GM12873 (cell line): ENCODE data around the gene DICER1.

Source experiments
- CTCF ChIP-seq: IDR thresholded peaks from 2 replicates; pipeline ENCODE4 v1.5.1; 2012; ENCODE audit warnings: low read depth, mild to moderate bottlenecking, moderate library complexity, low read length, control low read depth; ENCODE audit not compliant: insufficient read depth; ENCODE audit errors: missing control alignments

The DICER1 gene

DNA sequence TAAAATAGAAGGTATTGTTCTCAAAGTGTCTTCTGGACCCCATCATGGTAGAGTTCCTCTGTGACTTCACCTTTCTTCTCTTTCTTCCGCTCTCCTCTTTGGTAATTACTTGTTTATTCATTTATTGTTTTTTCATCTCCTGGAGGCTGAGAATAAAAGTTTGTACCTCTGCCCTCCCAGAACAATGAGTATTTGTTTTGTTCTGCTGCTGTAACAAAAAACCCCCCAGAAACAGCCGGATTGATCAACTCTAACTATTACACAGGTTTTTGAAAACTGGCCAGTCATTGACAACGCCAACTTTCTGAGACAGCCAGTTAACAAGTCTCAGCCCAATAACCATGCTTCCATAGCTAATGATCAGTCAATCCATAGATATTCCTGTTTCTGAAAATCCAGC, 8.2 kb upstream of the DICER1 start:
- no peak for TF ChIP-seq CTCF

DNA sequence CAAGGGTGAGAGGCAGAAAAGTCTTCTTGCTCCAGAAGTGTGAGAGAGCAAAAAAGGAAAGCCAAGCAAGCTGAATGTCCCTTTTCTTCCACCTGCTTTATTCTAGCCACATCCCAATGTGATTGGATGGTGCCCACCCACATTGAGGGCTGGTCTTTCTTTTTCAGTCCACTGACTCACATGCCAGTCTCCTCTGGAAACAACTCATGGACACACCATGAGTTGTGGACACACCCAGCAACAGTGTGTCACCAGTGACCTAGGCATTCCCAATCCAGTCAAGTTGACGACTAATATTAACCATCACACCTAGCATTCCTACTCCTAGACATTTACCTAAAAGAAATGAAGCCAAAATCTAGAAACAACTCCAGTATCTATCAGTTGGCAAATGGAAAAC, 7.2 kb upstream of the DICER1 start:
- TF ChIP-seq CTCF: no peak

- no peak for TF ChIP-seq CTCF
Measured at GRCh38 chr14:95163666-95164065, 6.3 kb upstream of the DICER1 start.

DNA sequence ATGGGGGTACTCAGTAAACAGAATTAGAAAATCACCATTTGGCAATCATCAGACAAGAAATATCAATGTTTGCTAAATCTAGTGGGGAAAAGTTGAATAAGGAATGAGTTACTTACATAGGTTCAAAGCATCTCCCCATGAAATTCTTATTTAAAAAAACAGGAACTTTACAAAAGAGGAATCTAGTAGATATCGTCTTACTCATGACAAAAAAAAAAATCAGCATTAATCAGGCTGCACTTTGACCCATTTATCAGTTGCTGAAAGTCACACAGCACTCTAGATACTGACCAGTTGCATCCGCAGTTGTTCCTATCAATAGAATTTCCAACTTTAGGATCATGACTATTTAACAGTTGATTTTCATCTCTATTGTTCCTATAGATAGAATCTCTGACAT, 5.8 kb upstream of the DICER1 start:
- no peak for TF ChIP-seq CTCF

DNA sequence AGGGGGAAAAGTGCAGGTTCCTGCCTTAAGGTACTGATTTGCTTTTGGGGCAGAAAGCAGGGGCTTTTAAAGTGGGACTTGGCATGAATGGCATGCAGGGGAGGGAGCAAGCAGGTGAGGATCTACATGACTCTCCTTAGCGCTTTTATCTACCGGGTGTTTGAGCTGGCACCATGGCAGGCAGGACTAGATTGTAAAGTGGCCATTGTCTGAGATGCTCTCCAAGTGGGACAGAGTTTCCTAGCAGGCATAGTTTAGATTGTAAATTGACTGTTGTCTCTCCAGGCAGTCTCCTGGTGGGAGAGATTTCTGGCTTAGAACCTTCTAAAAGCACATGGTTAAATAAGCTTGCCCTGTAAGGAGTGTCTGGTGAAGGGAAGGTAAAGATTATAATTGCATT, 5.3 kb upstream of the DICER1 start:
- no peak for TF ChIP-seq CTCF

DNA sequence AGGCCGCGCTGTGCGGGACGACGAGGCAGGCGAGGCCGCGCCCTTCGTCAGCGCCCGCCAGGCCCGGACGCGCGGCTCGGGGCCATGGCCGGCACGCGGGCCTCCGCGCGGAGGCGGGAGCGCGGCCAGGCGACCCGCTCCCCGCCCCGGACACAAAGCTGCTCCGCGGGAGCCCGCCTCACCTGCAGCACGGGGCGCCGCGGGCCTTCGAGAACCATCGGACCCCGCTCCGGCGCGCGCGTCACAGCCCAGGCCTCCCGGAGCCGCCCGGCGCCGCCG, 342 bp downstream of the DICER1 start:
- no peak for TF ChIP-seq CTCF

DNA sequence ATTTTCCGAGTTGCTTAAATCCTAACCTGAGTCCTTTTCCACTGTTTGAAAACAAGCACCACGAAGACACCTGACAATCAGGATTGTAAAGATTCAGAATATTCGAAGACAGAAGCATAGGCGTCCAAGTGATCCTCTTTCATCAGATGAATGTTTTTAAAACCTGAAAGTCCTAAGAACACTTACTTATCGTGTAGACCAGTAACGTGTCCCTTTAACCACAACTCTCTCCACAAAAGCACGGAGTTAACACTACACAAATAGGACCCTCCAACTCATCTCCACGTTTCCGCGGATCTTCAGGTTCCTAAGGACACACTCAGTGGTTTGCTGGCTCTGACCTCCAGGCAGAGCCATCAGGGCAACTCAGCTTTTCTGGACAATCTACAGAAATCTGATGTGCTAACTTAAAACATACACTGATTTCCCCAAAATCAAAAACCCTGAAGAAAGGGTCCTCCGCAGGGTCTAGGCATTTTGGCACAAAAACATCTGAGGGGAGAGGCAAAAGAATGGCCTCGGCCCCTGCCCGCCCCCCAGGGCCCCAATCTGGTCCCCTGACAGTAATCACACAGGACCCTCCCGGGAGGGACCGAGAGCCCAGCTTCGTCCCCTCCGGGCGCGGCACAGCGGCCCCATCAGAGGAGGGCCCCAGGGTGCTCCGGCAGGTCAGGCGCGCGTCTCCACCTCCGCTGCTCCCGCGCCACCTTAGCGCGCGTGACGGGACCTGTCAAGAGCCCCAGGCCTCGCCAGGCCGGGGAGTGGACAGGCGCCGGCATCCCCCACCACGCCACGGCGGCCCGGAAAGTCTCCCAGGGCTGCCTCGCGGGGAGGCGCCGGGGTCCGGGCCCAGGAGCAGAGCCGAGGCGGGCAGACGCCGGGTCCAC, 925 bp downstream of the DICER1 start:
- TF ChIP-seq CTCF: no peak
